Measurements from ENCODE around the gene HDGF. TPM values are rescaled to one million over a fixed set of nuclear protein-coding genes. Genes with fewer than 3 reads are reported as not detected.

HDGF gene
- total RNA-seq, 2 donors from 2014 or later: 215 to 438 TPM

- intact Hi-C loops (cut with DNase I): no loop called here
- Histone ChIP-seq H3K4me3 (no peak overlapping the region), H3K36me3 (no peaks in the 10 kb centered on the region), H3K27ac (no peak overlapping the region), H3K27me3 (no peaks in the 10 kb centered on the region), H3K4me1 (no peaks in the 10 kb centered on the region), H3K9ac (ENCODE audit: low read depth in 2 of 2, low read length in 2 of 2) (no peak overlapping the region), H3K9me3 (no peaks in the 10 kb centered on the region)
- TF ChIP-seq CTCF (IDR thresholded peaks at IDR 0.05): no peak
- DNase-seq: no peak
Measured at GRCh38 chr1:156698995-156699394, 52.5 kb downstream of the HDGF start.

DNA sequence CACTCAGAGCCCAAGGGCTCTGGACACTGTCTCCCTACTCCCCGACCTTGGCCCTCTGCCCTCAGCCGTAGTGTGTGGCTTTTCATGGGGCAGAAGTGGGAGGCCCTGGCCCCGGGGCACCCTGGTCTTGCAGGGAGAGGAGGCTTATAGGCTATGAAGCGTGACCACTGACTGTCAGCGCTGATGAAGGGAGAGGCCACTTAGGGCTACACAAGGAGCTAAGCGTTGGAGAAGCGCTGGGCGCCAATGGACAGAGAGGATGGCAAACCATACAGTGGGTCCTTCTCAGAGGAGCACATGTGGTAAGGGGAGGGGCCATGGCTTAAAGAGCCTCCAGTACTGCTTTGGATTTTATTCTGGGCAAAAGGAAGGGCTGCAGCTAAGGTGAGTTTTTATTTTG is 54.0 kb downstream of the HDGF start:
- no peaks in the 10 kb centered on the region for H3K27me3 ChIP-seq
- intact Hi-C loops (cut with DNase I): no loop called here
- no peak overlapping the region for H3K9ac ChIP-seq (ENCODE audit: low read depth in 2 of 2, low read length in 2 of 2)
- no peak overlapping the region for H3K27ac ChIP-seq
- no peak for DNase-seq
- H3K4me3 ChIP-seq: no peak overlapping the region
- no peaks in the 10 kb centered on the region for H3K36me3 ChIP-seq
- H3K9me3 ChIP-seq: no peaks in the 10 kb centered on the region
- H3K4me1 ChIP-seq: no peaks in the 10 kb centered on the region
- TF ChIP-seq CTCF (IDR thresholded peaks at IDR 0.05): no peak

GRCh38 chr1:156696755-156697154 is 54.7 kb downstream of the HDGF start:
- no peaks in the 10 kb centered on the region for H3K27me3 ChIP-seq
- H3K4me1 ChIP-seq: no peaks in the 10 kb centered on the region
- no peak overlapping the region for H3K9ac ChIP-seq (ENCODE audit: low read depth in 2 of 2, low read length in 2 of 2)
- DNase-seq: no peak
- H3K9me3 ChIP-seq: no peaks in the 10 kb centered on the region
- no peak for TF ChIP-seq CTCF (IDR thresholded peaks at IDR 0.05)
- H3K36me3 ChIP-seq: no peaks in the 10 kb centered on the region
- intact Hi-C loops (cut with DNase I): no loop called here
- no peak overlapping the region for H3K27ac ChIP-seq
- H3K4me3 ChIP-seq: no peak overlapping the region

- Histone ChIP-seq H3K9me3 (no peaks in the 10 kb centered on the region), H3K4me1 (peaks cover 1% of the 10 kb centered on the region), H3K9ac (ENCODE audit: low read depth in 2 of 2, low read length in 2 of 2) (no peak overlapping the region), H3K27me3 (no peaks in the 10 kb centered on the region), H3K27ac (no peak overlapping the region), H3K36me3 (no peaks in the 10 kb centered on the region), H3K4me3 (no peak overlapping the region)
- intact Hi-C loops (cut with DNase I): no loop called here
- TF ChIP-seq CTCF (IDR thresholded peaks at IDR 0.05): no peak
- DNase-seq: no peak
Measured at GRCh38 chr1:156694690-156694962, 56.8 kb downstream of the HDGF start.

DNA sequence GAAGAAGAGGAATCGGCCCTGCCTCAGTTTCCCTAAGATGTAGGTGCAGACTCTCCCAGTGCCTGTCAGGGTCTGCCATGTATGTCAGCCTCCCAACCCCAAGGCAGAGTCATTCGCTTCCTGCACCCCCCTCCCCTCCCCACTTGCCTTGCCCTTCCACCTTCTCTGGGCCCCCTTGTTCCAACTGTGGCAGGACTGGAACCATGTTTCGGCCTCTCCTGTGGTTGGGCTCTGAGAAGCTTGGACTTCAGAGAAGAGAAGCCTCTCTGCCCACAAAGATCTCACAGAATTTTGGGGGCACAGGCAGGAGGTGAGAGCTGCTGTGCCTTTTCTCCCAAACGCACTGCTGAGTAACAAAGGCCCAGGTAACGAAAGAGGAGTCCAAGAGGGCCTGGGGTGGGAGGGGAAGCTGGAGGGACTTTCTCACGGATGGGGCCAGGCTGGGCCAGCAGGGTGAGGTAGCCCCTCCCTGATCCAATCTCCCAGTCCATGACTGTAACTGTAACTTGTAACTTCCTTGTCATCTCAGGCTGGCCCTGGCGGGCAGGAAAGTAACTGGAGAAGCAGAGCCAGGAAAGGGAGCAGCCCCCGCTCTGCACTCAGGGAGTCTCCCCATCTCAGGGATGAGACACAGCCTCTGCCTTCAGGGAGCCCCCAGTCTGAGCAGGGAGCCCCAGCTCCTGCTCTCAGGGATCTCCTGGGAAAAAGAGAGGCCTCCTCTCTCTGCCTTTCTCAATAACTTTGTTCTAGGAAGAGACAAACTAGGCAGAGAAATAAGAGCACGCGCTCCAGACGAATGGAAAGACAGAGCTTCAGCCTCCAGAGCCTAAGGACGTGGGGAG is 57.4 kb downstream of the HDGF start:
- H3K36me3 ChIP-seq: no peaks in the 10 kb centered on the region
- no peak for TF ChIP-seq CTCF (IDR thresholded peaks at IDR 0.05)
- peak; percentile 36 for DNase-seq
- intact Hi-C loops (cut with DNase I): no loop called here
- peaks cover 7% of the 10 kb centered on the region for H3K4me1 ChIP-seq
- no peaks in the 10 kb centered on the region for H3K9me3 ChIP-seq
- H3K4me3 ChIP-seq: no peak overlapping the region
- H3K27me3 ChIP-seq: no peaks in the 10 kb centered on the region
- H3K9ac ChIP-seq (ENCODE audit: low read depth in 2 of 2, low read length in 2 of 2): no peak overlapping the region
- no peak overlapping the region for H3K27ac ChIP-seq

Measured in colonic mucosa (tissue), 4 donors.